C4-2B (cell line): ENCODE data around the gene EPB41L2.

Experiments used
- H3K27ac ChIP-seq: fragments of 450-650 bp; 2 replicates; pipeline ENCODE4 v1.5.1; 2017
- CTCF ChIP-seq: fragments of 450-650 bp; conservative IDR thresholded peaks from 2 replicates; pipeline ENCODE4 v1.5.1; 2017; ENCODE audit warnings: mild to moderate bottlenecking
- ZFX ChIP-seq: fragments of 450-650 bp; IDR thresholded peaks from 2 replicates; pipeline ENCODE4 v1.6.1; 2017

EPB41L2 gene

GRCh38 chr6:130931683-130932082, 131.4 kb downstream of the EPB41L2 start:
- H3K27ac ChIP-seq = no peak overlapping the region
- no peak for TF ChIP-seq CTCF
- no peak for TF ChIP-seq ZFX

GRCh38 chr6:130929036-130929678, 133.9 kb downstream of the EPB41L2 start:
- no peak overlapping the region for H3K27ac ChIP-seq
- TF ChIP-seq CTCF (no peak), ZFX (no peak)

- no peak for TF ChIP-seq CTCF
- TF ChIP-seq ZFX = no peak
These were observed 134.7 kb downstream of the EPB41L2 start for GRCh38 chr6:130928158-130928912.

GRCh38 chr6:130927305-130927704, 135.7 kb downstream of the EPB41L2 start:
- no peak for TF ChIP-seq ZFX
- TF ChIP-seq CTCF = no peak
- H3K27ac ChIP-seq = no peak overlapping the region

More at GRCh38 chr6:130928158-130928912, 134.7 kb downstream of the EPB41L2 start:
- H3K27ac ChIP-seq = no peak overlapping the region

GRCh38 chr6:130923350-130923749, 139.7 kb downstream of the EPB41L2 start:
- H3K27ac ChIP-seq = no peak overlapping the region
- TF ChIP-seq ZFX (no peak), CTCF (no peak)

GRCh38 chr6:130922922-130923321, 140.1 kb downstream of the EPB41L2 start:
- TF ChIP-seq CTCF (no peak), ZFX (no peak)
- no peak overlapping the region for H3K27ac ChIP-seq

GRCh38 chr6:130920969-130921368, 142.1 kb downstream of the EPB41L2 start:
- no peak for TF ChIP-seq ZFX
- TF ChIP-seq CTCF = no peak
- no peak overlapping the region for H3K27ac ChIP-seq
